Cardiac septum (tissue), 1 donor: ENCODE data around the gene EDA. TPM values are rescaled to one million over a fixed set of nuclear protein-coding genes. Genes with fewer than 3 reads are reported as not detected.
"Not testable (repeated sequence)": the region's sequence is repeated elsewhere in the genome, so short reads cannot be mapped to it uniquely, and the experiment has no call there.

Source experiments
- DNase-seq: peaks from one replicate; pipeline ENCODE4 v3.0.0-alpha.2; 2020; ENCODE audit warnings: low spot score
- intact Hi-C: fragments of 100-400 bp; cut with DNase I; formaldehyde crosslinking; loops from one replicate; pipeline ENCODE4 v1.14.0; 2022
- total RNA-seq: library from RNA; stranded (reverse); fragmentation: NEBNext Ultra II Directional; extraction: Animal tissue kit (Norgen Biotek cat#: 25700); gene quantifications from one replicate; pipeline ENCODE4 v1.2.1, GENCODE V29; 2021
- donor health status: DM: no; HTN: no; CAD: no.

Gene EDA
- total RNA-seq, 1 donor from 2014 or later: 5.9 TPM

DNA sequence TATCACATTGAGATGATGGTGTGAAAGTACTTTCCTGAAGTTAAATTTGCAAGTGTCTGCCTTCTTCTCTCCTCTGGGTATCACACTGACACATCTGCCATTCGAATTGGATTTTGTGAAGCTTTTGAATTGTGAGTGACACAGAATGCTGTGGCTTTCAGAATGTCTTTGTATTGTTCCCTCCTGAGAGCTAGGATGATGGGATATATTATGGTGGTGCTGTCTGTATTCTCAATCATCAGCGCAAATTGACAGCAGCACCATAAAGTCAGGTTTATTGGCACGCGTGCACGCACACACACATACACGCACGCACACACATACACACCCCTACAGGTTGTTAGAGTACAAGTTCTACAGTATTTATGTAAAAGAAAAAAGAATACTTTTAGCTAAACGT lies 290.5 kb downstream of the EDA start:
- intact Hi-C loops: no loop called here
- no peak for DNase-seq

- intact Hi-C loops: no loop called here
- no peak for DNase-seq
Measured at GRCh38 chrX:69914781-69915180, 298.9 kb downstream of the EDA start.

DNA sequence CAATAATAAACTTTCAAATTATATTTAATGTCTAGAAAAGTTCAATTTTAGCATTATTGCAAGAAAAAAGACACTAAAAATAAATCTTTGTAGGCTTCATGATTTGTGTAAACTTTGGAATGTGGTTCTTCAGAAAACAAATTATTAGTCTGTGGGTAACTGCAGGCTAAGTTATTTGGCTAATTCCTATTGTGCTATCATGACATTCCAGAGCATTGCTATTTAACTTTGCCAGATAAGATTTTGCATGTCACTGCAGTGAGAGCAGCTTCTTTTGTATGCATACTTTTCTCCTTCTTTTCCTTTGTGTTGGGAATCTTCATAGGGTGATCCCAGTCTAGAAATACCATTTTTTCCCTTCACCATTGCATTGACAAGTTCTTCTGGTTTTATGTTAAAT lies 303.8 kb downstream of the EDA start:
- DNase-seq: no peak
- intact Hi-C loops: no loop called here

- no peak for DNase-seq
- intact Hi-C loops: no loop called here
Measured at GRCh38 chrX:69932323-69932722, 316.4 kb downstream of the EDA start.

- no peak for DNase-seq
Measured at GRCh38 chrX:69948276-69948797, 332.4 kb downstream of the EDA start.

GRCh38 chrX:69951753-69952152 lies 335.8 kb downstream of the EDA start:
- DNase-seq: no peak
- intact Hi-C loops: no loop called here

More at GRCh38 chrX:69948276-69948797, 332.4 kb downstream of the EDA start:
- intact Hi-C loops: no loop called here

DNA sequence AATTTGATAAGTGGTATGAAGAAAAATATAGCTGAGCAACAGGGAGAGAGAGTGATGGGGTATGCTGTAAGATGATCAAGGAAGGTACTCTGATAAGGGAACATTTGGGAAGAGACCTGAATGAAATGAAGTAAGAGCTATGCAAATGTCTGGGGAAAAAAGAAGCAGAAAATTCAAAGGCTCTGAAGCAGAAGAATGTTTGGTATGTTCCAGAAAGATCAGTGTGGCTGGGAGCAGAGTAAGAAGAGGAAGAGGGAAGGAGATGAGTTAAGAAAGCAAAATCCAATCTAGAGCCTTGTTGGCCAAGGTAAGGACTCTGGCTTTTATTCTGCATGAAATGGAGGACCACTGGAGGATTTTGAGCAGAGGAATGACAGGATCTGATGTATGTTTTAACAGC lies 343.8 kb downstream of the EDA start:
- intact Hi-C loops: no loop called here
- no peak for DNase-seq

DNA sequence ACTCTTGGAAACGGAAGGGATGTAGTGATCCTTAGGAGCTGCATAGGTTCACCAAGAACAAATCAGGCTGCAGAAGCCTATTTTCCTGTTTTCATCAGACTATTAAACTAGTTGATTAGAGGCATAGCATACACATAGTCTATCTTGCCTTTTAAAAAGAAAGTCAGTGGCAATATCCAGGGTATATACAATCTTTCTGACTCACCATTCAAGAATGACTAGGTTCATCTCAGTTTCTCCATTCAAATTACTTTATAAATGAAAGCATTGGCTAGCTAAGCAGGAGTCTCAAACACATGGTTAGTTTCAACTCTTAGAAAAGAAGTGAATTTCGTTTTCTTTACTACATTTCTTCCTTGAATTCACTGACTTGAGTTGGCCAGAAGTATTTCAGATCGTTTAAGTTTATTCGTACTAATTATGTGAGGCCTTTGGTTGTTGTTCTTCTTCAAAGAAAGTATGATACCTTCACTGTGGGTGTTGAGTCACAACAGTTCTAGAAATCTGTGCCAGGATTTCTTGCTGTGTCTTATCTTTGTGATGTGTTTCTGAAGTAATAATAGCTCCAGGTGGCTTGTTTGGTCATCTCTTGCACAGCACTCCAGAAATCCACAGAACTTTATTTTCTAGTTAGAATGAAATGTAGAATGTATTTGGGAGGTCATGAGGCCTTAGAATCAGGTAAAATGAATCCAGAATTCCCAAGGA lies 345.6 kb downstream of the EDA start:
- intact Hi-C loops: no loop called here
- DNase-seq: no peak

DNA sequence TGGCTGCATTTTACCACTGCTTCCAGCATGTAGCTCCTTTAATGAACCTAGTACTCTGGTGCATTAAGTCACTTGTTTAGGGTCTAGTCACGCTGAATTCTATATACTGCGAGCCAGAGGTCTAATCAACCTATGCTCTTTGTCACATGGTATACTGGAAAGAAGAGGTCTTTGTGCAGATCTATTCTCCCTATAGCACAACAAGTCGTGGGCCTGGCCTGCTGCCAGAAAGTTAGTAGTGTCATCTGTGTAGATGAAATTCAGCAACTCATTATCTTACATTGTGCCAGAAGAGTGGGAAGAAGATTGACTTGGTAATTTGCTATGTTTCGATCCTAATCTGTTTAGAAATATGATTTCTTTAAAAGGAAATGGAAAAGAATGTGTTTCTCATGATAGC lies 353.0 kb downstream of the EDA start:
- DNase-seq: no peak

DNA sequence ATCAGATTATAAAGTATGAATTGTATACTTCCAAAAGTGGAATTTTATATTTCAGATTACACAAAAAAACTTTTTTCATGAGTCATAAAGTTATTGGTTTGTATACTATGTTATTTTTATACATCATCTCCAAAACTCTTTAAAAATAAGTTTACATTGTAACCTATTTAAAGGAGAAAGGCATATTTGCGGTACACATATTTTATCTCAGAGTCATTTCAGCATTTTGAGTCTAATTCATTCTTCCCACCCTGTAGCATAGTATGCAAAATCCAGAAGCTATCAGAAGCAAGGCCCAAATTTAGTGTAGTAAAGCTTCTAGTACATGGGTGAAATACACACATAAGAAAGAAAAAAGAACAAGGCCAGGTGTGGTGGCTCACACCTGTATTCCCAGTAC lies 353.5 kb downstream of the EDA start:
- DNase-seq: no peak
- intact Hi-C loops: no loop called here

More for the DNA sequence above, 353.0 kb downstream of the EDA start:
- intact Hi-C loops: no loop called here

- DNase-seq: no peak
Measured at GRCh38 chrX:69987691-69988090, 371.8 kb downstream of the EDA start.

DNA sequence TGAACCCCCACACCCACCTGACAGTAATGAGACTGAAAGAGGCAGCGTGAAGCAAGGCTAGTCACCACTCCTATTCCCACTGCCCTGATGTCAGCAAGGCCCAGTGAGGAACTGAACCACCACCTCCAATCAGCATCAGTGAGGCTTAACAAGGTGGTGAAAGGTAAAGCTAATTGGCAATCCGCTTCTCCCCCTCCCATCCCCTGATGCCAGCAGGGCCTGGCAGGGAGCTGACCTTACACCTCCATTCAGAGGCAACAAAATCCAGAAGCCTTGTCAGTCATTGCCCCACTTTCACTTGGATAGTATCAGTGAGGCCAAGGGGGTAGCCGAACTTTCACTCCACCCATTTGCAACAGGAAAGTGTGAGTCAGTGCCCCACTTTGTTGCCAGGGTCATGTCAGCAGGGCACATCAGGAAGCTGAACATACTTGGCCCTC lies 373.1 kb downstream of the EDA start:
- intact Hi-C loops: no loop called here
- no peak for DNase-seq

More at GRCh38 chrX:69987691-69988090, 371.8 kb downstream of the EDA start:
- intact Hi-C loops: no loop called here

DNA sequence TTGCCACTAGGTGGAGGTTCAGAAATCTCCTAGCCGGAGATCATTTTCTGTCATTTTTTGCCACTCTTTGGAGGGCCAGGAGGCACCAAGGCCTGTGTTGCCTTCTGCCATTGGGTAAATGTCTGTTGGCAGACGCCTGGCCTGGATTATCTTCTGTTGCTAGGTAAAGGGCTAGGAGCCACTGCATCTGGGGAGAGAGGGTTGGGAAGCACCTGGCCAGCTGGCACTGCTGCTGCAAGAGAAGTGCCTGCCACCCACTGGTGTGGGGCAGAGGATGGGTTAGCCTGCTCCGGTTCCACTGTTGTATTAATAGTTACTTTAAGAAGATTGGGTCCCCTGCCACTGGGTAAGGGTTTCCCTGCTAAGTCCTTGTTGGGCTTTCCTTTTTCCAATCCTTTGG lies 375.8 kb downstream of the EDA start:
- intact Hi-C loops: no loop called here
- no peak for DNase-seq

DNA sequence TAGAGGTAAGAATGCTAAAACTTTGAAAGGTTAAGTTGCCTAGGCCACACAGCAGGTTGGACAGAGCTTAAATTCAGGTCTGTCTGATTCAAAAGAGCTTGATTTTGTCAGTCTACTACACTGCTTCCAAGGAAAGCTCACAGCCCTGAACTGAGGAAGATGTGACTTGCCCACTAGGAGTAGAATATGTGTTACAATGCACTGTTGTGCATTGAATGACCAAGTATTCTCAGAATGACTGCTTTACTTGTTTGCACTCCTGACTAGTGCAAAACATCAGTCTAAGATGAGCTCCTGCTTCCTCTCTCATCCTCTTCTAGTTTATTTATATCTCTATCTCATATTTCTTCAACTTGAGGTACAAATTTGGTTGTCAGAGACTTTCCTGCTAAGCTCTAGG lies 377.6 kb downstream of the EDA start:
- intact Hi-C loops: no loop called here
- no peak for DNase-seq

- intact Hi-C loops: no loop called here
- no peak for DNase-seq
Measured at GRCh38 chrX:69995362-69996112, 379.6 kb downstream of the EDA start.

GRCh38 chrX:69996113-69996468 lies 380.2 kb downstream of the EDA start:
- DNase-seq: no peak
- intact Hi-C loops: no loop called here

GRCh38 chrX:69998299-69998698 lies 382.4 kb downstream of the EDA start:
- intact Hi-C loops, DNase-seq: not testable (repeated sequence)

DNA sequence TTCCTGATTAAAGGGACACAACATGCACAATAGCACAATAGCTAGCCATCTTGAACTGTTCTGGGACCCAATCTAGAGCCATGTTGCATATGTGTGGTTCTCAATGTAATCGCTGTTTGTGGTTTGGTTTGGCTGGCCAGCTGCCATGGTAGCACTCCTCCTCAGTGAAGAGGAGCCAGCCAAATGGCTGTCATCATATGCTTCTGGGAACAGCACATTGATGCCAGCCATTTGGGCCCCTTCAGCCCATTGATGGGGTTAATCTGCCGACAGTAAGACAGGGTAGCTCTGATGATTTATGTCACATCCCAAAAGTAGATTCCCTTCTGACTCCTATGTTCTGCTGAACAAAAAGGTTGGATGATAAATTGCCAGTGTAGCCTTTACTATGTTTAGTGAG lies 385.4 kb downstream of the EDA start:
- intact Hi-C loops: no loop called here
- DNase-seq: no peak

DNA sequence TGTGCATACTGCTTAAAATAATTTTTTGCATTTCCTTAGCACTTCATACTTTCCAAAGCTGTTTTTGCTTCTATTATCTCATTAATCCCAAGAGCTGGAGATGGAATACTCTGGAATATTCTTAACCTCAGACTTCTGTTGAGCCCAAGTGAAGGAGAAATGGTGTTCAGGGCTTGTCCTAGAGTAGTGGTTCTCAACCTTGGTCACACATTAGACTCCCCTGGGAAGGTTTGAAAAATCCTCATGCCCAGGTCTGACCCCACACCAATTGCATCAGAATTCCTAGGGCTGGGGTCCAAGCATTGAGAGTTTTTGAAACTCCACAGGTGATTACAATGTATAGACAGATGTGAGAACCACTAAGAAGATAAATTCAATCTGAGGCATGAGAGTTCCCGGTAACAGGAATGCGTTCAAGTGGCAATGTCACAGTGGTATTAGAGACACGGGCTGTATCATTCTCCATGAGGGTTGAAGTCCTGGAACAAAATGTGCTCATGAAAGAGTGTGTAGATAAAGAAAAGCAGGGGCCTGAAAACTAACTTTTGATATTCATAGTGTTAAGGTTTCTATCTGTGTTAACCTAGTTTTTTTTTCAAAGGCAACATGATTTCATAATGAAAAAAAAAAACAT lies 385.9 kb downstream of the EDA start:
- intact Hi-C loops: no loop called here
- DNase-seq: no peak

DNA sequence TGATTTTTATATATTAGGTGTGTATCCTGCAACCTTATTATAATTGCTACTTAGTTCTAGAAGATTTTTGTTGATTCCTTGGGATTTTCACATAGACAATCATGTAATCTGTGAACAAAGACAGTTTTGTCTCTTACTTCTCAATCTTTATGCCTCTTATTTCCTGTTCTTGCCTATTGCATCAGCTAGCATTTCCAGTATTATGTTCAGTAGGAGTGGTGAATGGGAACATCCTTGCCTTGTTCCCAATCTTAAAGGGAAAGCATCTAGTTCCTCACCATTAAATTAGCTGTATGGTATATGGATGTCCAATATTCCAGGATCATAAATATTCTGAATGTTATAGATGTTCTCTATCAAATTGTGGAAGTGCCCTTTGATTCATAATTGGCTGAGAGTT lies 392.0 kb downstream of the EDA start:
- no peak for DNase-seq
- intact Hi-C loops: no loop called here

- intact Hi-C loops: no loop called here
- DNase-seq: no peak
Measured at GRCh38 chrX:70009049-70009448, 393.1 kb downstream of the EDA start.
